ENCODE data around the gene UBE2R2. TPM values are rescaled to one million over a fixed set of nuclear protein-coding genes. Genes with fewer than 3 reads are reported as not detected.

UBE2R2 gene
- total and polyA plus RNA-seq, 2 of the 4 experiments (the other 2 are of a cell fraction): 12.7 to 24.8 TPM

DNA sequence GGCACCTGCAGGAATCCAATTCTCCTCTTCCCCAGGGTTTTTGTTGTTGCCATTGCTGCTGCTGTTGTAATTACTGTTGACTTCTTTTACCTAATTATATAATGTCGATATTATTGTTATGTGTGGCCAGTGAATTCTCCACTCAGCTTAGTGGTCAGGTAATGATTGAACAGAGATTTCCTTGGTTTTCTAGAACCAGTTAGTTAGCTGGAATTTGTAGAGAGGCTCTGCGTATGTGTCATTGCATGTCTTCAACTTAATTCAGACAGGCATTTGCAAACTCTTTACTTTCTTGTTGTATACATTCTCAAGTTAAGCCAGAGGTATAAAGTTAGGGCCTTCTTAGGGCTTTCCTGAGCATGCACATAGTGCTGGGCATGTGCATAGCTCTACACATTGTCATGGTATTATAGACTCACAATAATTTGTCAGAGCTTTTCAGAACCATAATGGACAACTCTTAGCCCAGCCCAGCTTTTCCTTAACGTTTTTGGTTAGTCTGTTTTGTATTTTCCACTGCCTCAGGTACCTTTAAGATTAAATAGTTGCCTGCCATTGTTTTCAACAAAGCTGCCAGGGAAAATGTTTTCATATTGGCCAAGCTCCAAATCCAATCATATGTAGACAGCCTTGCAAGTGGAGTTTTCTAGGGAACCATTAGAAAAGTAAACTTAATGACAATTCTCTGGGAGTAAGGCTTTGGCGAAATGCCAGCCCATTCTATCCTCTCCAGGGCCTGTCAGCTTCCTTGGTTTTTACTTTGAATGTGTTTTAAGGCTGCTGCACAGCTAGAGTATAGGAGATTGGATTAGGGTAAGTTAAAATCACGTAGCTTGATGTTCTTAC lies 68.1 kb downstream of the UBE2R2 start:
- WGBS, 2 experiments (ENCODE audit: extremely low coverage in 2 of 2, insufficient read length in 1 of 2): no CpG with 5 or more reads among the region's 5 CpGs
- in situ Hi-C loops (cut with MboI; ENCODE audit: low sequenced_read_pairs): no loop called here
- TF ChIP-seq BHLHE40 (IDR thresholded peaks at IDR 0.05; ENCODE audit: low read depth, low read length) (no peak), POLR2A (IDR thresholded peaks at IDR 0.05; ENCODE audit: low read depth, low read length) (no peak), FOS (IDR thresholded peaks at IDR 0.05; ENCODE audit: low read depth, low read length) (no peak), SMC3 (IDR thresholded peaks at IDR 0.05; ENCODE audit: low read depth, low read length) (no peak), MAZ (IDR thresholded peaks at IDR 0.05; ENCODE audit: borderline replicate concordance, low read depth, low read length) (no peak), RCOR1 (IDR thresholded peaks at IDR 0.05; ENCODE audit: insufficient replicate concordance, low read length) (no peak)
- TF ChIP-seq, protein P1, sequence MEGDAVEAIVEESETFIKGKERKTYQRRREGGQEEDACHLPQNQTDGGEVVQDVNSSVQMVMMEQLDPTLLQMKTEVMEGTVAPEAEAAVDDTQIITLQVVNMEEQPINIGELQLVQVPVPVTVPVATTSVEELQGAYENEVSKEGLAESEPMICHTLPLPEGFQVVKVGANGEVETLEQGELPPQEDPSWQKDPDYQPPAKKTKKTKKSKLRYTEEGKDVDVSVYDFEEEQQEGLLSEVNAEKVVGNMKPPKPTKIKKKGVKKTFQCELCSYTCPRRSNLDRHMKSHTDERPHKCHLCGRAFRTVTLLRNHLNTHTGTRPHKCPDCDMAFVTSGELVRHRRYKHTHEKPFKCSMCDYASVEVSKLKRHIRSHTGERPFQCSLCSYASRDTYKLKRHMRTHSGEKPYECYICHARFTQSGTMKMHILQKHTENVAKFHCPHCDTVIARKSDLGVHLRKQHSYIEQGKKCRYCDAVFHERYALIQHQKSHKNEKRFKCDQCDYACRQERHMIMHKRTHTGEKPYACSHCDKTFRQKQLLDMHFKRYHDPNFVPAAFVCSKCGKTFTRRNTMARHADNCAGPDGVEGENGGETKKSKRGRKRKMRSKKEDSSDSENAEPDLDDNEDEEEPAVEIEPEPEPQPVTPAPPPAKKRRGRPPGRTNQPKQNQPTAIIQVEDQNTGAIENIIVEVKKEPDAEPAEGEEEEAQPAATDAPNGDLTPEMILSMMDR (conservative IDR thresholded peaks at IDR 0.05; ENCODE audit: low read depth, low read length): no peak

More for the DNA sequence above, 68.1 kb downstream of the UBE2R2 start:
- H3K4me2 ChIP-seq (ENCODE audit: low read depth, low read length): no peak overlapping the region; the same call in 1 of the 2 replicates
- no peak overlapping the region for H3K18ac ChIP-seq (ENCODE audit: low read depth, low read length)
- intact Hi-C loops (cut with micrococcal nuclease) (no loop called here), dilution Hi-C loops (cut with HindIII; ENCODE audit: low sequenced_read_pairs, unreplicated experiment) (no loop called here)
- DNase-seq (peak; percentile 54), ATAC-seq (ENCODE audit: low read depth) (peak; percentile 65)
- peaks cover 10% of the 10 kb centered on the region for H3K4me1 ChIP-seq (ENCODE audit: control insufficient read depth, insufficient read depth, low read length)
- no peak overlapping the region for H3K4me3 ChIP-seq (ENCODE audit: insufficient read depth, low read depth, low read length)
- no peak overlapping the region for H2AK5ac ChIP-seq (ENCODE audit: low read depth, low read length)
- ChIA-PET CTCF (no interaction called here), POLR2A (ENCODE audit: unreplicated experiment) (no interaction called here)
- no peak overlapping the region for H2AFZ ChIP-seq (replicated peaks; ENCODE audit: low read length, poor library complexity)
- H3K9me3 ChIP-seq (ENCODE audit: control insufficient read depth, insufficient read depth, low read length): no peaks in the 10 kb centered on the region
- H2BK15ac ChIP-seq (ENCODE audit: low read depth, low read length): no peak overlapping the region
- no peak overlapping the region for H4K8ac ChIP-seq (ENCODE audit: low read depth in 2 of 2, low read length in 2 of 2)
- no peak overlapping the region for H2BK120ac ChIP-seq (ENCODE audit: low read depth, low read length)
- no peak overlapping the region for H3K4ac ChIP-seq (ENCODE audit: low read depth, low read length)
- H4K91ac ChIP-seq (ENCODE audit: insufficient read depth, low read depth, low read length): no peak overlapping the region
- H3K79me1 ChIP-seq (ENCODE audit: low read depth in 1 of 2, low read length in 2 of 2): peaks cover 15 to 69% of the 10 kb centered on the region in 2 experiments; a peak in 3 of 4 replicates
- H3K27me3 ChIP-seq (ENCODE audit: control insufficient read depth, insufficient read depth, low read length): no peaks in the 10 kb centered on the region
- no peak overlapping the region for H4K5ac ChIP-seq (ENCODE audit: low read depth, low read length)
- no peak overlapping the region for H2BK20ac ChIP-seq (ENCODE audit: low read depth, low read length)
- no peak overlapping the region for H3K9ac ChIP-seq (ENCODE audit: low read depth, low read length)
- H3K56ac ChIP-seq (ENCODE audit: extremely low read depth, insufficient read depth, low read length): no peak overlapping the region
- no peak overlapping the region for H3K23ac ChIP-seq (ENCODE audit: low read depth, low read length)
- H3K14ac ChIP-seq (replicated peaks; ENCODE audit: low read depth, low read length): no peak overlapping the region
- peaks cover 3% of the 10 kb centered on the region for H3K36me3 ChIP-seq (ENCODE audit: control insufficient read depth, insufficient read depth, low read length)
- H4K20me1 ChIP-seq (ENCODE audit: insufficient read depth, low read length): peaks cover 78% of the 10 kb centered on the region
- H3K9me1 ChIP-seq (ENCODE audit: insufficient read depth, low read length): peaks cover 6% of the 10 kb centered on the region; the same call in 1 of the 2 replicates
- BruUV-seq (replicated peaks): no TSS peak
- H2AK9ac ChIP-seq (replicated peaks; ENCODE audit: low read depth, low read length, poor library complexity): no peak overlapping the region
- H2BK5ac ChIP-seq (ENCODE audit: low read depth, low read length, poor library complexity, severe bottlenecking): no peak overlapping the region
- H3K27ac ChIP-seq (ENCODE audit: insufficient read depth, low read length): no peak overlapping the region
